KBM-7 (cell line): ENCODE results near the gene RAP1GAP.

Experiments used
- DNase-seq: peaks from one replicate; pipeline ENCODE4 v3.0.0-alpha.2; 2015
- in situ Hi-C: fragments of 300-500 bp; cut with MboI; formaldehyde crosslinking; loops from 2 replicates; pipeline ENCODE4 v1.14.3; 2020; ENCODE audit warnings: low sequenced_read_pairs, low pct_unique_long_range_greater_than_20kb, mixed read lengths

The RAP1GAP gene

DNA sequence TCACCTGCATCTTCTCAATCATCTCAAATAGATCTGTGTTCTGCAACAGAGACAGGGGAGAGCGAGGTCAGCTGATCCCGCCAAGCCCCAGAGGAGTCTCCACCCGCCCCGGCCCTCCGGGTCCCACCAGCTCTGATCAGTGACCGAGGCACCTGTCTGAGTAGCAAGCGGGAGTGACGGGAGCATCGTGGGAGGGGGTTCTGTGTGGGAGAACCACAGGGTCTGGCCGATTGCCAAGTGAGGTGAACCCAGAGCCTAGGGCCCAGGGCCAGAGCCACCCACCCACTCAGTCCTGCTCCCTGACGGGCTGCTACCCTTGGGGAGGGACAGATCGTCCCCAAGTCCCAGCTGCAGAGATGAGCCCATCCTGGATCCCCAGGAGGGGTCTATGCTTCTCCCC, 49.1 kb downstream of the RAP1GAP start:
- in situ Hi-C loops = no loop called here
- DNase-seq = no peak

GRCh38 chr1:21619375-21619947, 49.7 kb downstream of the RAP1GAP start:
- in situ Hi-C loops = no loop called here

GRCh38 chr1:21618561-21619374, 50.4 kb downstream of the RAP1GAP start:
- no peak for DNase-seq
- in situ Hi-C loops = no loop called here

More at GRCh38 chr1:21619375-21619947, 49.7 kb downstream of the RAP1GAP start:
- no peak for DNase-seq

DNA sequence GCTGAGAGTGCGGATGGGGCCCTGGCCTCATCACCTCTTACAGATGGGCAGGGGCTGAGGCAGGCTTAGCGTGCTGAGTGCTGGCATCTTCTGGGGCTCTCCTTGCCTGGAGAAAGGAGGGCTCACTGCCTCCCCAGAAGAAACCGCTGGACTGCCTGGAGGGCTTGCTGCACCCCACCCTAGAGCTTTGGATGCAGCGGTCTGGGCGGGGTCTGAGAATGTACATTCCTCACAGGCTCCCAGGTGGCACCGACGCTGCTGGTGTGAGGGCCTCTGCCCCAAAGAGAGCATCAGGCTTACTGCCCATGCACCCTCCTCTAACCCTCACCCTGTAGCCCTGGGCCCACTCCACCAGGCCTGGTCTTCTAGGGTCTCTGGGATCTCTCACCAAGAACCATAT, 51.1 kb downstream of the RAP1GAP start:
- in situ Hi-C loops = no loop called here
- DNase-seq = no peak

DNA sequence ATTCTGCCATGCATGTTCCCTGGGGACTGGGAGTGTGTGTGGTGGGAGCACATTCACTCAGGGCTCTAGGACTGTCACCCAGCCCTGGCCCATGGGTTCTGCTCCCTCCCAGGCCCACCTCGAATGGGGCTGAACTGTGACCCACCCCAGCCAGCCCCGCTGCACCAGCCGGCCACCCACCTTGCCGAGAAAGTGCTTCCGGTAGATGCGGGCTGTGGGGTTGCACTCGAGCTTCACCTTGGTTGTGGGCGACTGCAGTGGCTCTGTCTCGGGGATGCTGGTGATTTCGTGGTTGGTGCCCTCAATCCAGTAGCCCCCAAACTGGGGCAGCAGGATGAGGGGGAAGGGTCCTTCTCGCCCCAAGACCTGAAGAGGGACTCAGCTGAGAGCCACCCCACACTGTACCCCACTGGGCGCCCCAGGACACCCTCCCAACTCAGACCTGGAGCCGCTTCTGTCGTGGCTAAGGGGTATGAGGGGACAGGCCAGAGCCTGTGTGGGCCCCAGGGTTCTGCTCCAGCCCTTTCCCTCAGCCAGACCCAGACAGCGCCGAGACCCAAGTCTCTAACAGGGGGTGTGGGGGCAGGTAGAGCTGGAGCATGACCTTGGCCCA, 51.9 kb downstream of the RAP1GAP start:
- in situ Hi-C loops = no loop called here
- no peak for DNase-seq

- DNase-seq = no peak
- in situ Hi-C loops = no loop called here
Observed at GRCh38 chr1:21616372-21616771, 52.8 kb downstream of the RAP1GAP start.

- DNase-seq = no peak
- in situ Hi-C loops = no loop called here
Observed at GRCh38 chr1:21614419-21615115, 54.6 kb downstream of the RAP1GAP start.

DNA sequence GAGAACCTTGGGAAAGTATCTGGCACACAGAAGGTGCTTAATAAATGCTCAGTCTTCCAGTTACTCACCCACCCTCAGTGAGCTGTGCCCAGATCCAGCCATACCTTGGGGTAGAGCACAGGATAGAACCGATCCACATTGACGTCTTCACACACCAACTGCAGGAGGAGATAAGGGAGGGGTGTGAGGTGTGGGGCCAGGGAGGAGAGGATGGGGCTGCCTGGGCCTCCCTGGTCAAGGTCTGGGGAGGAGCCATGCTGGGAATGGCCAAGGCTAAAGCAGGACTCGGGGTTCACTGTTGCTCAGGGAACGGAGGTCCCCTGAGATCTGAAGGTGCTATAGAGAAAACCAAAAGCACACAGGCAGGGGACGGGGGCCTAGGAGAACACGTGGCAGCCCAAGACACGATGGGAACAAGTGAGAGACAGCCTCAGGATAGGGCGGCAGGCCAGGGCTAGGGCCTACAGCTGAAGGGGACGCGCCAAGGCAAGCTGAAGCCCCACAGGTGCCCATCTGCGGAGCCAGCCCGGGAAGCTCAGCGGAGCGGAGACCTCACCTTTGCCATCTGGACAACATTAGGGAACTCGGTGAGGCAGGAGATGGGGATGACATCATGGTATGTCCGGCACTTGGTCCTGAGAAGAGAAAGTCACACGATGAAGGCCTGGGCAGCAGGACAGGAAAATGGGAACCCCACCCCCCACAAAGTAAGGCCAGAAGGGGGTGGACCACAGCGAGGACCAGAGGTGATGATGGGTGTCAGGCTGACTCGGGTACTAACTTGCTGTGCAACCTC, 55.9 kb downstream of the RAP1GAP start:
- no peak for DNase-seq
- in situ Hi-C loops = no loop called here

- no peak for DNase-seq
- in situ Hi-C loops = no loop called here
Observed at GRCh38 chr1:21612057-21612456, 57.1 kb downstream of the RAP1GAP start.

- no peak for DNase-seq
- in situ Hi-C loops = no loop called here
Observed at GRCh38 chr1:21610989-21611785, 58.0 kb downstream of the RAP1GAP start.

DNA sequence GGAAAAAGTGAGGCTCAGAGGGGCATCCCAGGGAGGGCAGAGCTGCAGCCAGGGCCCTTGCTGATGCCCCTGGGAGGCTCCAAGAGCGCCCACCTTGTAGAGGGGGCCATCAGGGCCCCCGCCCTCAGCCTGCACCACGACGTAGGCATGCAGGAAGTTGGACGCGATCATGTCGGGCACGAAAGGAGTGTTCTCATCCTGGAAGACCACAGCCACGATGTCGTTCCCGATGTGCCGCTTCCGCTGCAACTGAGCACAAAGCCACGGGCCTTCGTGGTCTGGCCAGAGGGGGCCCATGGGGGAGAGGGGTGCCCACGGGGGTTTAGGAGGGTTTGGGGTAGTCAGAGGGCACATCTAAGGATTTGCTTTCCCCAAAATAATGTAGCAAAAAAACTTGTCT, 59.1 kb downstream of the RAP1GAP start:
- in situ Hi-C loops = no loop called here
- no peak for DNase-seq

GRCh38 chr1:21608798-21609197, 60.4 kb downstream of the RAP1GAP start:
- in situ Hi-C loops = no loop called here
- DNase-seq = no peak

GRCh38 chr1:21607549-21608529, 61.3 kb downstream of the RAP1GAP start:
- DNase-seq = no peak
- in situ Hi-C loops = no loop called here

GRCh38 chr1:21605964-21606705, 63.0 kb downstream of the RAP1GAP start:
- DNase-seq = no peak
- in situ Hi-C loops = no loop called here

DNA sequence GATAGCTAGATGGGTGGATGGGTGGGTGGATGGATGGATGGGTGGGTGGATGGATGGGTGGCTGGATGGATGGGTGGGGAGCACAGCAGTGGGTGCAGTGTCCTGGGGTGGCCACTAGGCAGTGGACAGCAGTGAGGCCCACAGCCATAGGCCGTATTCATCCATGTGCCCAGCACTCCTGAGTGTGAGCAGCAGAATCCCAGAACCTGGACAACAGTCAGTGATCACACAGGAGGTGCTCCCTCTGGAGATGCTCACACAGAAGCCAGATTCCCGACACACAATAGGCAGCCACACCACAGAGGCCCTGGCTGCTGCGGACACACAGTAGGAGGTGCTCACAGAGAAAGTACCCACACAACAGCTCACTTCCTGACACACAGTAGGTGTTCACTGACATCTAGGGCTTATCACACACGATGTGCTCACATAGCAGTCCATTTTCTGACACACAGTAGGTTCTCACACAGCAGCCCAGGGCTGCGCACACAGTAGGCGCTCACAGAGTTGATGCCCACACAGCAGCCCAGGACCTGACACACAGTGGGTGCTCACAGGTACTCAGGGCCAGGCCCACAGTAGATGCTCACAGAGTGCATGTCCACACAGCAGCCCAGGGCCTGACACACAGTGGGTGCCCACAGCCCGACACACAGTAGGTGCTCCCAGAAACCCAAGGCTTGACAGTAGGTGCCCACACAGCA, 64.0 kb downstream of the RAP1GAP start:
- in situ Hi-C loops = no loop called here
- DNase-seq = no peak
